Thoracic aorta (tissue), 2 donors: ENCODE data around the gene LRCOL1. TPM values are rescaled to one million over a fixed set of nuclear protein-coding genes. Genes with fewer than 3 reads are reported as not detected.

Experiments used
- ATAC-seq: fragments of 150-250 bp; one replicate; pipeline ENCODE4 v1.8.0; 2017; ENCODE audit warnings: low read depth; ENCODE audit not compliant: insufficient number of reproducible peaks, low FRiP score
- DNase-seq: peaks from one replicate; pipeline ENCODE4 v3.0.0-alpha.2; 2020; ENCODE audit warnings: low spot score
- H3K27ac ChIP-seq, 2 donors: fragments of 200-600 bp; sonication (generic); 1 replicate in 1 of 2; 2 replicates in 1 of 2; pipeline ENCODE4 v1.5.1; 2016; ENCODE audit warnings: mild to moderate bottlenecking in 2 of 2, moderate library complexity in 2 of 2
- H3K27me3 ChIP-seq: fragments of 200-600 bp; sonication (generic); replicated peaks from 2 replicates; pipeline ENCODE4 v1.6.0; 2016; ENCODE audit warnings: mild to moderate bottlenecking; ENCODE audit not compliant: insufficient read depth
- H3K36me3 ChIP-seq: fragments of 200-600 bp; sonication (generic); one replicate; pipeline ENCODE4 v1.5.1; 2016
- H3K4me1 ChIP-seq, 2 donors: fragments of 200-600 bp; sonication (generic); 1 replicate in 1 of 2; 2 replicates in 1 of 2; pipeline versions ENCODE4 v1.5.1 to v1.6.0; 2016; ENCODE audit warnings: low read depth in 2 of 2, mild to moderate bottlenecking in 1 of 2; ENCODE audit not compliant: control insufficient read depth in 1 of 2
- H3K4me3 ChIP-seq: fragments of 200-600 bp; sonication (generic); 2 replicates; pipeline ENCODE4 v1.5.1; 2016; ENCODE audit warnings: mild to moderate bottlenecking
- H3K9me3 ChIP-seq: fragments of 200-600 bp; sonication (generic); 2 replicates; pipeline ENCODE4 v1.5.1; 2016
- CTCF ChIP-seq: fragments of 200-600 bp; sonication (generic); IDR thresholded peaks from one replicate; pipeline ENCODE4 v1.5.1; 2019; ENCODE audit warnings: antibody characterized with exemption
- total RNA-seq, 2 donors: library from RNA; depleted of rRNA; stranded (reverse); fragments of >200 nt; gene quantifications; one replicate each; pipeline versions ENCODE4 v1.1.0 to v1.2.3, GENCODE V29; 2016

LRCOL1 gene
- total RNA-seq, 2 donors from 2014 or later = not detected

GRCh38 chr12:132653567-132654290, 43.3 kb upstream of the LRCOL1 start:
- DNase-seq (no peak), ATAC-seq (no peak)
- H3K4me1 ChIP-seq = no peaks in the 10 kb centered on the region
- H3K9me3 ChIP-seq = no peaks in the 10 kb centered on the region
- H3K27ac ChIP-seq = no peak overlapping the region
- H3K36me3 ChIP-seq = peaks cover 28% of the 10 kb centered on the region
- TF ChIP-seq CTCF = no peak
- no peak overlapping the region for H3K4me3 ChIP-seq
- H3K27me3 ChIP-seq = no peaks in the 10 kb centered on the region

- H3K4me1 ChIP-seq = no peaks in the 10 kb centered on the region
- no peak for TF ChIP-seq CTCF
- peaks cover 14% of the 10 kb centered on the region for H3K36me3 ChIP-seq
- no peak for DNase-seq
- no peak overlapping the region for H3K4me3 ChIP-seq
- no peaks in the 10 kb centered on the region for H3K9me3 ChIP-seq
- no peaks in the 10 kb centered on the region for H3K27me3 ChIP-seq
- H3K27ac ChIP-seq = no peak overlapping the region
- no peak for ATAC-seq
Measured at GRCh38 chr12:132651444-132652100, 41.2 kb upstream of the LRCOL1 start.

- Histone ChIP-seq H3K9me3 (no peaks in the 10 kb centered on the region), H3K4me3 (no peak overlapping the region), H3K36me3 (peaks cover 12% of the 10 kb centered on the region), H3K27me3 (no peaks in the 10 kb centered on the region), H3K4me1 (no peaks in the 10 kb centered on the region), H3K27ac (no peak overlapping the region)
- ATAC-seq (no peak), DNase-seq (no peak)
- TF ChIP-seq CTCF = no peak
Measured at GRCh38 chr12:132649226-132649945, 39.0 kb upstream of the LRCOL1 start.

- no peak overlapping the region for H3K27ac ChIP-seq
- no peaks in the 10 kb centered on the region for H3K4me1 ChIP-seq
- H3K9me3 ChIP-seq = no peaks in the 10 kb centered on the region
- no peaks in the 10 kb centered on the region for H3K27me3 ChIP-seq
- TF ChIP-seq CTCF = no peak
- peaks cover 12% of the 10 kb centered on the region for H3K36me3 ChIP-seq
- H3K4me3 ChIP-seq = no peak overlapping the region
- no peak for DNase-seq
- ATAC-seq = no peak
Measured at GRCh38 chr12:132648616-132649225, 38.3 kb upstream of the LRCOL1 start.

GRCh38 chr12:132647858-132648257, 37.5 kb upstream of the LRCOL1 start:
- peaks cover 20% of the 10 kb centered on the region for H3K36me3 ChIP-seq
- H3K27ac ChIP-seq = no peak overlapping the region
- no peak for DNase-seq
- no peak for TF ChIP-seq CTCF
- no peak overlapping the region for H3K4me3 ChIP-seq
- H3K4me1 ChIP-seq = no peaks in the 10 kb centered on the region
- no peaks in the 10 kb centered on the region for H3K27me3 ChIP-seq
- no peak for ATAC-seq
- H3K9me3 ChIP-seq = no peaks in the 10 kb centered on the region
